NCI-H2081 (cell line): ENCODE measurements around the gene CAGE1.

Source experiments
- DNase-seq, 2 experiments: peaks; one replicate each; lab custom pipeline; 2025; lab: John Stamatoyannopoulos, UW

The CAGE1 gene

DNA sequence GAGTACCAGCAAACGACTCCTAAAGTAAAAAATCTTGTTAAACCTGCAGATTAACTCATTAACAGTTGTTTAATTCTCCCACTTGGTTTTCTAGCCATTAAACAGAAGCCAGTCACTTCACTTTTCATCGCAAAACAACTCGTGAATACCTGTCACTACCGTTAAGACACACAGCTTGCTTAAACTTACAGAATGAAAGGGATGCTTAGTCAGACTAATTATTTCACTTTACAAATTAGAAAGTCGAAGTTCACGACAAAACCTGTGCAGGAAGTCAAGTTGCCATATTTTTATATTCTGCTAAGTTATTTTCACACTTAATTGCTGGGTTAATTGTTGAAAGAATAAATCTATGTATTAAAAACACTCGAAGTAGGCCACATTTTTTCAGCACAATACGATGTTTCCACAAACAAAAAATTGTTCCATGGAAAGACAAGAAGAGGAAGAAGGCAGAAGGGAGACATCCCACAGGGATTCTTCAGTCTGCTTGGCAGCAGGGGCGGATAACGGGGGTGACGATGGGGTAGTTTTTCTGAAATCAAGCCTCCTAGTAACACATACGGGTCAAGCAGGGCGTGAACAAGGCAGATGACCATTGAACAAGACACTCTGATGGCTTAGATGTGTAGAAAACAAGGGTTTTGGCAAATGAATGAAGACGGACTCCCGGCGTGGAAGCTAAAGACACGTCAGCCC, 77.5 kb downstream of the CAGE1 start:
- DNase-seq: no peak

DNA sequence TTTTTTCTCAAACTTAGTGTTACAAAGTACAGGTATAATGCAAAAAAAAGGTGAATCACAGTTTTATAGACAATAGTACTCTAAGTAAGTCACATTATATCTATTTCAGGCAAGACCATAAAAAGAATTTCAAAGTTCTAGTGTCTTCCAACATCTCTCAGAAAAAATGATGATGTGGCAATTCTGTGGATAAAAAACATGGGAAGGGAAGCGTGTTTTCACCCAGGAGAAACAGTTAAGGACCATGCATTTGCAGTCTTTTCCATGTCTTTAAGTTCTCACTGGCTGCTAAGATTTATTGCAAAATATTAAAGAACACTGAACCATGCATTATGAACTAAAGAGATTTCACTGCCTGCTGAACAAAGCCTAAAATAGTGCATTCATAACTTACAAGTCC, 78.4 kb downstream of the CAGE1 start:
- DNase-seq: no peak

DNA sequence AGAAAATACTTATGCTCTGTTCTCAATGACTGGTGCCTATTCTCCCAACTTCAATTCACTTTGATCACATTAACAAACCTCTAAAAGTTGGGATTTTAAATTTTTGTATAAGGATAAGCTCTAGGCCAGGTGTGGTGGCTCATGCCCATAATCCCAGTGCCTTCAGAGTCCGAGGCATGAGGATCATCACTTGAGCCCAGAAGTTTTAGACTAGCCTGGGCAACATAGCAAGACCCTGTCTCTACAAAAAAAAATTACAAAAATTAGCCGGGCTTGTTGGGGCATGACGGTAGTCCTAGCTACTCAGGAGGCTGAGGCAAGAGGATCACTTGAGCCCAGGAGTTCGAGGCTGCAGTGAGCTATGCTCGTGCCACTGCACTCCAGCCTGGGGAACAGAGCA, 80.5 kb downstream of the CAGE1 start:
- no peak for DNase-seq

- no peak for DNase-seq
Measured at GRCh38 chr6:7307533-7307932, 82.0 kb downstream of the CAGE1 start.

GRCh38 chr6:7304821-7305220, 84.7 kb downstream of the CAGE1 start:
- DNase-seq: no peak

GRCh38 chr6:7301702-7302101, 87.8 kb downstream of the CAGE1 start:
- DNase-seq: no peak

GRCh38 chr6:7300926-7301325, 88.6 kb downstream of the CAGE1 start:
- no peak for DNase-seq

GRCh38 chr6:7298113-7298512, 91.4 kb downstream of the CAGE1 start:
- DNase-seq: no peak

DNA sequence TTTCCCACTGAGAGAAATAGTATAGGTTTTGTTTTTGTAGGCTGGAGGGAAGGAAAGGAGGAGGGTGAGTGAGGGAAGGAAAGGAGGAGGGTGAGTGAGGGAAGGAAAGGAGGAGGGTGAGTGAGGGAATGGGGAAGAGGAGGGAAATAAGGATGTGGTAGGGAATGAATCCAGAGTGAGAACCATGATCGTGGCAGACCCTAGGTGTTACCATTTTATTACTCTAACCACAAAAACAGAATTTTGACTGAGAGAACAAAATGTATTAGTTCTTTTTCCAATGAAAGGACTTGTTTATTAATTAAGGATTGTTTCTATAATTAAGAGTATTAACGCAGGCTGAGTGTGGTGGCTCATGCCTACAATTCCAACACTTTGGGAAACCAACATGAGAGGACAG, 92.9 kb downstream of the CAGE1 start:
- DNase-seq: no peak

DNA sequence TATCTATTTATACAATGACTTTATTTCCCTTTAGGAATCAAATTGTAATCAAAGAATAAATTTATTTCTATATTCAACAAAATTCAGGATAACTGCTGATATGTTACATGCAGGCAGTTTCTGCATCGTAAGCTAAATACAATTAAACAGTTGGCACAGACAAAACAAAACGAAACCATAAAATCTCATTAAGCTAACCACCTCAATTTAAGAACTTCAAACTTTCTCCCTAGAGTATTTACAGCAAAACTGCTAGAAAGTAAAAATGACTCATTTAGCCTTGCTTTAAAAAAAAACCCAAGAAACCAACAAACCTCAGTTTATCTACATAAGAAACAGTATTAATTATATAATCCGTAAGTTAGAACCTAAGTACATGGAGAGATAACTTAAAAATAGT, 93.6 kb downstream of the CAGE1 start:
- DNase-seq: no peak

DNA sequence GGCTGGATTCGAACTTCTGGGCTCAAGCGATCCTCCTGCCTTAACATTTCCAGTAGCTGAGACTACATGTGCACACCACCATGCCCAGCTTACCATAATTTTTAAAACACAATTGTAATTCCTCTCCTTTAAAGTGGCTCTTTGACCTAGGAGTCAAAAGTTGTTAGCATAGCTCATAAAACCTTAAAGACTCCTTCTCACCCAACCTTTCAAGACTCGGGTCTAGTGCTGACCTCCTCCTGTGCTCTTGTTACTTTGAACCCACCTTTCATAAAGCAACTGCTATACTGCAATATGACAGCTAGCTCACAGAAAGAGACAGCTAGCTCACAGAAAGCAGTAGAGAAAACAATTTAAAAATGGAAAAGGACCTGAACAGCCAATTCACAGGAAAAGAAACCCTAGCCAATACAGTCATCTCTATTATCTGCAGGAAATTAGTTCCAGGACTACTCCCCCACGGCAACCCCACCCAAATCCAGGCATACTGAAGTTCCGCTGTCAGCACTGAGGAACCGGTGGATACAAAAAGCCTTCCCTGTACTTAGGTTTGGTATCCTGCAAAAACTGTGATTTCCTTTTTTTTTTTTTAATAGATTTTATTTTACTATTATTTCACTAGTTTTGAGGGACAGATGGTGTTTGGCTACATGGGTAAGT, 96.8 kb downstream of the CAGE1 start:
- no peak for DNase-seq

- no peak for DNase-seq
Measured at GRCh38 chr6:7290079-7290478, 99.5 kb downstream of the CAGE1 start.

DNA sequence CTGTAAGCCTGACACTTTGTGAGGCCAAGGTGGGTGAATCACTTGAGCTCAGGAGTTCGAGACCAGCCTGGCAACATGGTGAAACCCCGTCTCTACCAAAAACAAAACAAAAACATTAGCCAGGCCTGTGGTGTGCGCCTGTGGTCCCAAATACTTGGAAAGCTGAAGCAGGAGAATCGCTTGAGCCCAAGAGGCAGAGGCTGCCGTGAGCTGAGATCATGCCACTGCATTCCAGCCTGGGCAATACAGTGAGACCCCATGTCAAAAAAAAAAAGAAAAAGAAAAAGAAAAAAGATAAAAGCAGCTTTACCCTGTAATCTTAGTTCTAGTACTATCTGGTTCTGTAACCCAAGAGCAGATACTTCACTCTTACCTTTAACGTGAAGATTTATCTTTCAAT, 104.1 kb downstream of the CAGE1 start:
- DNase-seq: no peak

- no peak for DNase-seq
Measured at GRCh38 chr6:7283676-7284075, 105.9 kb downstream of the CAGE1 start.

GRCh38 chr6:7282097-7282906, 107.2 kb downstream of the CAGE1 start:
- no peak for DNase-seq
